OCI-LY1 (cell line): ENCODE data around the gene CFAP65.
A peak's percentile ranks its signal among the peaks of the same experiment; 100 is the strongest.

ENCODE experiments used
- H2AFZ ChIP-seq: fragments of 200-600 bp; sonication (generic), shearing (Covaris generic); 2 replicates; pipeline ENCODE4 v1.6.0; 2014; ENCODE audit warnings: antibody characterized with exemption, mild to moderate bottlenecking, low read length
- H3F3A ChIP-seq: fragments of 200-600 bp; sonication (generic), shearing (Covaris generic); 2 replicates; pipeline ENCODE4 v1.6.0; 2014; ENCODE audit warnings: mild to moderate bottlenecking, antibody characterized with exemption, low read length, moderate library complexity; ENCODE audit not compliant: insufficient read depth
- H3K27ac ChIP-seq: fragments of 200-600 bp; sonication (generic); 2 replicates; pipeline ENCODE4 v1.5.1; 2014; ENCODE audit warnings: low read length, mixed run types, mild to moderate bottlenecking, low read depth; ENCODE audit not compliant: poor library complexity, severe bottlenecking
- H3K27me3 ChIP-seq: fragments of 200-600 bp; sonication (generic); 2 replicates; pipeline ENCODE4 v1.6.0; 2014; ENCODE audit warnings: antibody characterized with exemption, mild to moderate bottlenecking, low read length, moderate library complexity; ENCODE audit not compliant: insufficient read depth
- H3K36me3 ChIP-seq: fragments of 200-600 bp; sonication (generic); 2 replicates; pipeline ENCODE4 v1.6.1; 2014; ENCODE audit warnings: mild to moderate bottlenecking, antibody characterized with exemption, low read length, moderate library complexity, mixed read lengths; ENCODE audit not compliant: insufficient read depth
- H3K4me1 ChIP-seq: fragments of 200-600 bp; sonication (generic); 2 replicates; pipeline ENCODE4 v1.5.1; 2014; ENCODE audit warnings: mild to moderate bottlenecking, low read length, moderate library complexity; ENCODE audit not compliant: insufficient read depth, severe bottlenecking
- H3K4me2 ChIP-seq: fragments of 200-600 bp; sonication (generic), shearing (Covaris generic); 2 replicates; pipeline ENCODE4 v1.6.1; 2014; ENCODE audit warnings: low read length
- H3K4me3 ChIP-seq: fragments of 200-600 bp; sonication (generic); 2 replicates; pipeline ENCODE4 v1.5.1; 2014; ENCODE audit warnings: low read length, low read depth, mild to moderate bottlenecking, mixed read lengths; ENCODE audit not compliant: poor library complexity, severe bottlenecking
- H3K79me2 ChIP-seq: fragments of 200-600 bp; shearing (Covaris generic); 2 replicates; pipeline ENCODE4 v1.6.1; 2016; ENCODE audit warnings: mixed run types, low read length, mixed read lengths; ENCODE audit not compliant: insufficient read depth
- H3K9ac ChIP-seq: fragments of 200-600 bp; sonication (generic), shearing (Covaris generic); 2 replicates; pipeline ENCODE4 v1.6.1; 2014; ENCODE audit warnings: mild to moderate bottlenecking, low read length, mixed read lengths
- H3K9me2 ChIP-seq: fragments of 200-600 bp; sonication (generic), shearing (Covaris generic); 2 replicates; pipeline ENCODE4 v1.6.1; 2014; ENCODE audit warnings: low read depth, mild to moderate bottlenecking, low read length, mixed read lengths
- H3K9me3 ChIP-seq: fragments of 200-600 bp; shearing (Covaris generic); 2 replicates; pipeline ENCODE4 v1.6.1; 2014; ENCODE audit warnings: low read length, mixed read lengths
- H4K20me1 ChIP-seq: fragments of 200-600 bp; sonication (generic), shearing (Covaris generic); 2 replicates; pipeline ENCODE4 v1.6.0; 2016; ENCODE audit warnings: mild to moderate bottlenecking, low read length; ENCODE audit not compliant: insufficient read depth
- EZH2 ChIP-seq: fragments of 200-600 bp; sonication (generic), shearing (Covaris generic); IDR thresholded peaks from 2 replicates; pipeline ENCODE4 v1.8.0; 2017; ENCODE audit warnings: borderline replicate concordance, mixed run types, mild to moderate bottlenecking, antibody characterized with exemption, low read length, moderate library complexity, mixed read lengths
- TF ChIP-seq, protein P1 (sequence below): fragments of 200-600 bp; sonication (generic), shearing (Covaris generic); IDR thresholded peaks from 2 replicates; pipeline ENCODE4 v1.5.1; 2017; ENCODE audit warnings: mild to moderate bottlenecking, antibody characterized with exemption, low read length, moderate library complexity, mixed read lengths

Gene CFAP65

DNA sequence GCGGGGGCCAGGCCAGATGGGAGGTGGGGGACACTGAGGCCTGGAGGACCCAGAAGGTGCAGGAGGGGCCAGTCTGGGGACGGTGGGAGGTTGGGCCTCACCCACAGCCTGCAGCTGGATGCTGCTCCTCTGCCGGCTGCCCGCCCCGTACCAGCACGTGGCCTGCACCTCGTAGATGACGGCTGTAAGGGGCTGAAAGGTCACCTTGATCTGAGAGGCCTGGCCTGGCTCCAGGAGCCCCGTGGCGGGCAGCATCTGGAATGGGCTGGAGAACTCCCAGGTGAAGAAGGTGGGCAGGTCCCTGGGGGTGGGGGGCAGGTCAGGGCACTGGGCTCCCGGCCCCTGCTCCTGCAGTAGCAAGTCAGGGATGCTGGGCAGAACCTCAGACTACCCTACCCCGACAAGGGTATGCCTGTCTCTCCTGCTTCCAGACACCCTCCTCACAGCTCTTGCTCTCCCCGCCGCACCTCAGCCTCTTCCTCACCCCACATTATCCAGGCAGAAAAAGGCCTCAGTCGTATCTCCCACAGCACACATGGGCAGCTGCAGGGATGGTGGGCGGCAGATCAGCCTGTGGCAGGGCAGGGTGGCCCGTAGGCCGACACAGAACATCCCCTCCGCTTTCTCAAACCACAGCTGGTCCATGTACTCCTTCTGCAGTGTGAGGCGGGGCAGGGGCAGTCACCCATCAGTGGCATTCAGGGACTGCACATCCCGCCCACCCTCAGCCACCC, 10.1 kb downstream of the CFAP65 start:
- no peak overlapping the region for H3K27ac ChIP-seq
- no peaks in the 10 kb centered on the region; the same call in 1 of the 2 replicates for H3F3A ChIP-seq
- no peak overlapping the region for H3K4me2 ChIP-seq
- peaks cover 5% of the 10 kb centered on the region; the same call in 1 of the 2 replicates for H3K27me3 ChIP-seq
- H3K9ac ChIP-seq, result no peak overlapping the region
- no peaks in the 10 kb centered on the region for H3K79me2 ChIP-seq
- no peaks in the 10 kb centered on the region for H3K9me3 ChIP-seq
- H3K9me2 ChIP-seq, result no peaks in the 10 kb centered on the region
- H3K36me3 ChIP-seq, result no peaks in the 10 kb centered on the region
- TF ChIP-seq, protein P1, sequence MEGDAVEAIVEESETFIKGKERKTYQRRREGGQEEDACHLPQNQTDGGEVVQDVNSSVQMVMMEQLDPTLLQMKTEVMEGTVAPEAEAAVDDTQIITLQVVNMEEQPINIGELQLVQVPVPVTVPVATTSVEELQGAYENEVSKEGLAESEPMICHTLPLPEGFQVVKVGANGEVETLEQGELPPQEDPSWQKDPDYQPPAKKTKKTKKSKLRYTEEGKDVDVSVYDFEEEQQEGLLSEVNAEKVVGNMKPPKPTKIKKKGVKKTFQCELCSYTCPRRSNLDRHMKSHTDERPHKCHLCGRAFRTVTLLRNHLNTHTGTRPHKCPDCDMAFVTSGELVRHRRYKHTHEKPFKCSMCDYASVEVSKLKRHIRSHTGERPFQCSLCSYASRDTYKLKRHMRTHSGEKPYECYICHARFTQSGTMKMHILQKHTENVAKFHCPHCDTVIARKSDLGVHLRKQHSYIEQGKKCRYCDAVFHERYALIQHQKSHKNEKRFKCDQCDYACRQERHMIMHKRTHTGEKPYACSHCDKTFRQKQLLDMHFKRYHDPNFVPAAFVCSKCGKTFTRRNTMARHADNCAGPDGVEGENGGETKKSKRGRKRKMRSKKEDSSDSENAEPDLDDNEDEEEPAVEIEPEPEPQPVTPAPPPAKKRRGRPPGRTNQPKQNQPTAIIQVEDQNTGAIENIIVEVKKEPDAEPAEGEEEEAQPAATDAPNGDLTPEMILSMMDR, result no peak
- TF ChIP-seq EZH2, result no peak
- no peak overlapping the region for H2AFZ ChIP-seq
- H3K4me1 ChIP-seq, result no peaks in the 10 kb centered on the region
- no peak overlapping the region for H3K4me3 ChIP-seq
- no peaks in the 10 kb centered on the region for H4K20me1 ChIP-seq

DNA sequence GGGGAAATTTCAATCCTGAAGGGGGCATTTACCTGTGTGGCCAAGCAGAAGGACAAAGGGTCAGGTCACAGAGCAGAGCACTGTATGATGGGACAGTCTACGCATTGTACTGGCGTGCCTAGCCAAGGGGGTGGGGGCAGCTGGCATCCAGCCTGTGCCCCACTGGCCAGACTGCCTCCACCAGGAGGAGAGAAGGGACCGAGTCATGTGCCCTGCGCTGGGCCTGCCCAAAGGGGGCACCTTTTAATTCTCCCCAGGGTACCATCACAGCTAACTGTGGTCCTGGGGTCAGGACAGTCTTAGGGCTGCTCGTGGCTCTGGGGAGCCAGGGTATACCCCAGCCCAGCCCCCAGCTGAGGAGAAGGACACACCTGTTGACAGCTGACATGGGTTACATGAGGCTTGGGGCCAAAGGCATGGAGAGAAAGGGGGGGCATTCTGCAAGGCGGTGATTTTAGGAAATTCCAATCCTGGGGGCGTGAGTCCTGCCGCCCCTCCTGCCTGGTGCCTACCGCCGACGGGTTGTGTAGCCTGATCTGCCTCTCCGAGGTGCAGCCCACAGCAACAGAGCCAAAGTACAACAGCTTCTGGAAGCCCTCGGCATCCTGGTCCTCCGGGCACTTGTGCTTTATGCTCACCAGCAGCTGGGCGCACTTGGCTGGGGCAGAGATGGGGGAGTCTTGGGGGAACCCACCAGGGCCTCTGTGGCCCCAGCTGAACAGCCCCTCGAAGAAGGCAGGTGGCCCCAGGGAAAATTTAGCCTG, 11.0 kb downstream of the CFAP65 start:
- TF ChIP-seq, protein P1, result no peak
- no peak for TF ChIP-seq EZH2
- Histone ChIP-seq H4K20me1 (no peaks in the 10 kb centered on the region), H2AFZ (no peak overlapping the region), H3K4me1 (no peaks in the 10 kb centered on the region), H3K4me3 (no peak overlapping the region), H3K9me2 (no peaks in the 10 kb centered on the region), H3F3A (no peaks in the 10 kb centered on the region; the same call in 1 of the 2 replicates), H3K9me3 (no peaks in the 10 kb centered on the region), H3K9ac (no peak overlapping the region), H3K79me2 (no peaks in the 10 kb centered on the region), H3K4me2 (no peak overlapping the region), H3K27me3 (peaks cover 5% of the 10 kb centered on the region; the same call in 1 of the 2 replicates), H3K27ac (no peak overlapping the region), H3K36me3 (no peaks in the 10 kb centered on the region)

DNA sequence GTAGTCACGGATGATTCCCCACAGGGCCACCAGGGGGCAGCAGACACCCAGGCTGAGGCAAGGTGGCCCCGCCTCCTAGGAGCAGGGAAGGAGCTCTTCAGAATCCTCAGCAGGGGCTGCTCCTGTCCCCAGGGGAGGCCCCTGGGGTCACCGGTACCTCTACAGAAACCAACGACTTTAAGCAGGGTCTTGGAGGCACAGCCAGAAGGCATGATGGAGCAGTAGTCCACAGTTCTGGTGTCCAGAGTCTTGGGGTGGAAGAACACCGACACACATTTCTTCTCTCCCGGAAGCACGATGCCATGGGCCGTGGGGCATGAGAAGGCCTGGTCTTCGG, 11.5 kb downstream of the CFAP65 start:
- Histone ChIP-seq H3K4me3 (no peak overlapping the region), H2AFZ (no peak overlapping the region), H3K9ac (no peak overlapping the region), H3K36me3 (no peaks in the 10 kb centered on the region), H3K9me3 (no peaks in the 10 kb centered on the region), H3K79me2 (no peaks in the 10 kb centered on the region), H3K4me2 (no peak overlapping the region), H3F3A (no peaks in the 10 kb centered on the region; the same call in 1 of the 2 replicates), H3K9me2 (no peaks in the 10 kb centered on the region), H3K27ac (no peak overlapping the region), H3K27me3 (peaks cover 5% of the 10 kb centered on the region; the same call in 1 of the 2 replicates), H4K20me1 (no peaks in the 10 kb centered on the region), H3K4me1 (no peaks in the 10 kb centered on the region)
- no peak for TF ChIP-seq EZH2
- TF ChIP-seq, protein P1, result peak; percentile 90
